ENCODE results near the gene JARID2. TPM values are rescaled to one million over a fixed set of nuclear protein-coding genes. Genes with fewer than 3 reads are reported as not detected.

Gene JARID2
- total RNA-seq, 4 donors from 2014 or later, result 10.8 to 31.6 (median 14.3) TPM

- ATAC-seq (ENCODE audit: low FRiP score), result no peak
- no peak for DNase-seq (ENCODE audit: low spot score)
- no peak for TF ChIP-seq CTCF (IDR thresholded peaks at IDR 0.05)
These were observed 6.1 kb upstream of the JARID2 start for GRCh38 chr6:15239616-15240364.

- TF ChIP-seq CTCF (IDR thresholded peaks at IDR 0.05), result no peak
- ATAC-seq (ENCODE audit: low FRiP score) (no peak), DNase-seq (ENCODE audit: low spot score) (no peak)
These were observed 3.4 kb upstream of the JARID2 start for GRCh38 chr6:15242503-15242902.

GRCh38 chr6:15242937-15243614, 2.8 kb upstream of the JARID2 start:
- ATAC-seq (ENCODE audit: low FRiP score) (no peak), DNase-seq (ENCODE audit: low spot score) (no peak)
- TF ChIP-seq CTCF (IDR thresholded peaks at IDR 0.05), result no peak

- no peak for TF ChIP-seq CTCF (IDR thresholded peaks at IDR 0.05)
- no peak for ATAC-seq (ENCODE audit: low FRiP score)
- DNase-seq (ENCODE audit: low spot score), result no peak
These were observed 1.8 kb upstream of the JARID2 start for GRCh38 chr6:15243910-15244619.

GRCh38 chr6:15244620-15245360, 1.1 kb upstream of the JARID2 start:
- no peak for TF ChIP-seq CTCF (IDR thresholded peaks at IDR 0.05)
- ATAC-seq (ENCODE audit: low FRiP score) (peak; percentile 34), DNase-seq (ENCODE audit: low spot score) (peak; percentile 38)

GRCh38 chr6:15246217-15246665, 372 bp downstream of the JARID2 start:
- ATAC-seq (ENCODE audit: low FRiP score) (no peak), DNase-seq (ENCODE audit: low spot score) (no peak)
- TF ChIP-seq CTCF (IDR thresholded peaks at IDR 0.05), result no peak
